ENCODE results near the gene MCRS1. TPM values are rescaled to one million over a fixed set of nuclear protein-coding genes. Genes with fewer than 3 reads are reported as not detected.

Gene MCRS1
- total RNA-seq, 1 donor from 2014 or later = 97.9 TPM

DNA sequence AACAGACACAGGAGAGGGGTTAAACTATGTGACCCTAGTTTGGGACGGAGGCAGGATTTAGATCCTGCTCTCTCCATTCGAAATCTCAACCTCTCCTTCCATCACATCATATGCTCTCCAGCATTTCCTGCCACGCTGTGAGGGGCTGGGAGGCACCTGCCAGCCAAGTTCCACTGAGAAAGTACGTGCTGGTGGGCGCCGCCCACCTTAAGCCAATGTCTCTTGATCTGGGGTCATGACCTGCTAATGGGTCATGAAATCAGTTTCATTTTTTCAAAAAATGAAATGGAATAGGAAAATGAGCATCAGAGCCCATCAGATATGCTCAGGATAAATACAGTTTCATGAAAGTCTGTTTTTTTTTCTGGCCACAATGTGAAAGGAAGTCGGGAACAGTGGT, 7.2 kb downstream of the MCRS1 start:
- Histone ChIP-seq H3K4me3 (no peak overlapping the region), H3K27ac (replicated peaks) (no peak overlapping the region), H3K36me3 (peaks cover 98% of the 10 kb centered on the region), H3K9me3 (replicated peaks) (no peaks in the 10 kb centered on the region), H3K27me3 (ENCODE audit: low read depth) (no peaks in the 10 kb centered on the region), H3K4me1 (peaks cover 48% of the 10 kb centered on the region)
- no peak for TF ChIP-seq CTCF (IDR thresholded peaks at IDR 0.05; ENCODE audit: borderline replicate concordance)
- intact Hi-C loops (cut with micrococcal nuclease) = no loop called here
- no peak for DNase-seq

GRCh38 chr12:49559011-49559675, 8.8 kb downstream of the MCRS1 start:
- H3K9me3 ChIP-seq (replicated peaks) = no peaks in the 10 kb centered on the region
- H3K36me3 ChIP-seq = peaks cover 85% of the 10 kb centered on the region
- intact Hi-C loops (cut with micrococcal nuclease) = no loop called here
- H3K4me1 ChIP-seq = peaks cover 32% of the 10 kb centered on the region
- H3K27ac ChIP-seq (replicated peaks) = no peak overlapping the region
- DNase-seq = no peak
- no peak overlapping the region for H3K4me3 ChIP-seq
- H3K27me3 ChIP-seq (ENCODE audit: low read depth) = no peaks in the 10 kb centered on the region
- TF ChIP-seq CTCF (IDR thresholded peaks at IDR 0.05; ENCODE audit: borderline replicate concordance) = no peak

DNA sequence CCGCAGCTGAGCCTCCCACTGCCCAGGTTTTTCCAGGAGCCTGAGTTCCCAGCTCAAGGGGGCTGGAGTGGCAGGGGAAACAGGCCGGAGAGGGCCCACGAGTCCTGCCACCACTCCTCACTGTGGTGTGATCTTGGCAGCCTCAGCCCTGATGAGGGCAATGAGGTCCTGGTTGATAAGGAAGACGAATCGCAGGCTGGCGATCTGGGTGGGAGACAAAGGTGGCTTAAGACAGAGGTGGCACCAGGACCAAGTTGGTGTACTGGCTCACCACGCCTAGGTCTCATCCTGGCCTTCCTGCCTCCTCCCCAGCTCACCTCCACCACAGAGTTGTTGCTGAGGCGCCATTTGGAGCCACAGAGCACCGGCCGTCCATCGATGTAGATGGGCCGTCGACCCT, 9.4 kb downstream of the MCRS1 start:
- peaks cover 78% of the 10 kb centered on the region for H3K36me3 ChIP-seq
- H3K27me3 ChIP-seq (ENCODE audit: low read depth) = no peaks in the 10 kb centered on the region
- peaks cover 26% of the 10 kb centered on the region for H3K4me1 ChIP-seq
- DNase-seq = no peak
- H3K4me3 ChIP-seq = no peak overlapping the region
- intact Hi-C loops (cut with micrococcal nuclease) = no loop called here
- H3K9me3 ChIP-seq (replicated peaks) = no peaks in the 10 kb centered on the region
- H3K27ac ChIP-seq (replicated peaks) = peak overlapping the region; percentile 33
- TF ChIP-seq CTCF (IDR thresholded peaks at IDR 0.05; ENCODE audit: borderline replicate concordance) = no peak

GRCh38 chr12:49557917-49558215, 10.1 kb downstream of the MCRS1 start:
- intact Hi-C loops (cut with micrococcal nuclease) = no loop called here
- peaks cover 24% of the 10 kb centered on the region for H3K4me1 ChIP-seq
- H3K9me3 ChIP-seq (replicated peaks) = no peaks in the 10 kb centered on the region
- peak; percentile 46 for TF ChIP-seq CTCF (IDR thresholded peaks at IDR 0.05; ENCODE audit: borderline replicate concordance)
- no peak overlapping the region for H3K4me3 ChIP-seq
- DNase-seq = no peak
- no peaks in the 10 kb centered on the region for H3K27me3 ChIP-seq (ENCODE audit: low read depth)
- peak overlapping the region; percentile 33 for H3K27ac ChIP-seq (replicated peaks)
- H3K36me3 ChIP-seq = peaks cover 72% of the 10 kb centered on the region

DNA sequence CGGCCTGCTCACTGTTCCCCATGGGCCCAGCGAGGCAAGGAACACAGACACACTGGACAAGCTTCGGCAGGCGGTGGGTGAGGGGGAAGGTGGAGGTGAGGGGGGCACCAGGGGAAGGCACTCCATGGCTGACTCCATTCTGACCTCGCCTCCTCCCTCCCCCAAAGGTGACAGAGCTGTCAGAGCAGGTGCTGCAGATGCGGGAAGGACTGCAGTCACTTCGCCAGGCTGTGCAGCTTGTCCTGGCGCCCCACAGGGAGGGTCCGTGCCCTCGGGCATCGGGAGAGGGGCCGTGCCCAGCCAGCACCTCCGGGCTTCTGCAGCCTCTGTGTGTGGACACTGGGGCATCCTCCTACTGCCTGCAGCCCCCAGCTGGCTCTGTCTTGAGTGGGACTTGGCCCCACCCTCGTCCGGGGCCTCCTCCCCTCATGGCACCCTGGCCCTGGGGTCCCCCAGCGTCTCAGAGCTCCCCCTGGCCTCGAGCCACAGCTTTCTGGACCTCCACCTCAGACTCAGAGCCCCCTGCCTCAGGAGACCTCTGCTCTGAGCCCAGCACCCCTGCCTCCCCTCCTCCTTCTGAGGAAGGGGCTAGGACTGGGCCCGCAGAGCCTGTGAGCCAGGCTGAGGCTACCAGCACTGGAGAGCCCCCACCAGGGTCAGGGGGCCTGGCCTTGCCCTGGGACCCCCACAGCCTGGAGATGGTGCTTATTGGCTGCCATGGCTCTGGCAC, 10.6 kb downstream of the MCRS1 start:
- H3K27ac ChIP-seq (replicated peaks) = peak overlapping the region; percentile 33

More for the DNA sequence above, 10.6 kb downstream of the MCRS1 start:
- intact Hi-C loops (cut with micrococcal nuclease) = no loop called here
- DNase-seq = no peak
- H3K9me3 ChIP-seq (replicated peaks) = no peaks in the 10 kb centered on the region
- peaks cover 67% of the 10 kb centered on the region for H3K36me3 ChIP-seq
- no peaks in the 10 kb centered on the region for H3K27me3 ChIP-seq (ENCODE audit: low read depth)
- no peak for TF ChIP-seq CTCF (IDR thresholded peaks at IDR 0.05; ENCODE audit: borderline replicate concordance)
- H3K4me1 ChIP-seq = peaks cover 27% of the 10 kb centered on the region
- no peak overlapping the region for H3K4me3 ChIP-seq

Data from left ventricle myocardium inferior (tissue), 1 donor.